Motor neuron (in vitro differentiated cells): ENCODE measurements around the gene ZNF439. TPM values are rescaled to one million over a fixed set of nuclear protein-coding genes. Genes with fewer than 3 reads are reported as not detected.
"Not testable (repeated sequence)": the region's sequence is repeated elsewhere in the genome, so short reads cannot be mapped to it uniquely, and the experiment has no call there.

Experiments used
- ATAC-seq, 8 experiments: fragments of 200-7000 bp; cut with Tn5 transposase; replicated peaks in 6 of 8; 2 replicates each; pipeline ENCODE4 v1.8.0; 2021; ENCODE audit warnings: mild to moderate bottlenecking in 8 of 8, moderate library complexity in 8 of 8
- H3K27ac ChIP-seq, 2 donors: fragments of 250-450 bp; sonication (Bioruptor Pico); 2 replicates each; pipeline ENCODE4 v1.9.0; 2021; ENCODE audit warnings: antibody characterized with exemption in 2 of 2, mild to moderate bottlenecking in 2 of 2, moderate library complexity in 1 of 2
- H3K4me1 ChIP-seq, 2 donors: fragments of 250-450 bp; sonication (Bioruptor Pico); replicated peaks in 1 of 2; 2 replicates each; pipeline ENCODE4 v1.6.1; 2021; ENCODE audit warnings: antibody characterized with exemption in 2 of 2, mild to moderate bottlenecking in 2 of 2, moderate library complexity in 1 of 2
- H3K4me3 ChIP-seq, 5 donors: fragments of 250-450 bp; sonication (Bioruptor Pico); 2 replicates each; pipeline ENCODE4 v1.9.0; 2021; ENCODE audit warnings: antibody characterized with exemption in 5 of 5, mild to moderate bottlenecking in 5 of 5, moderate library complexity in 4 of 5
- WGBS, 10 experiments: fragments of 450-650 bp; shearing (Covaris generic); methylation state at CpG; one replicate each; pipeline ENCODE4 v1.0.0; 2022; 5-methylcytosine and 5-hydroxymethylcytosine counted together
- in situ Hi-C, 9 experiments: fragments of 400-800 bp; cut with MboI; loops; one replicate each; pipeline ENCODE4 v1.15.0; 2021; ENCODE audit warnings: low sequenced_read_pairs in 9 of 9, low pct_unique_long_range_greater_than_20kb in 2 of 9; ENCODE audit not compliant: unreplicated experiment in 9 of 9
- total RNA-seq, 8 experiments: library from RNA; unstranded; fragments of 300-600 nt; gene quantifications; 2 replicates each; pipeline versions ENCODE4 v1.2.3 to v1.2.4, GENCODE V29; 2022

The ZNF439 gene
- total RNA-seq, 8 experiments from 2014 or later = 1.7 to 19.2 (median 11.0) TPM

- in situ Hi-C loops = no loop called here
- Histone ChIP-seq H3K27ac (no peak overlapping the region), H3K4me1 (no peaks in the 10 kb centered on the region), H3K4me3 (no peak overlapping the region)
- ATAC-seq = no peak
- 74 to 88% (median 83%) methylated on average over 1 to 10 of the region's 12 CpGs; no CpG with 5 or more reads in 6 of the 10 experiments for WGBS, 10 experiments
Measured at GRCh38 chr19:11880598-11880997, 32.1 kb downstream of the ZNF439 start.

GRCh38 chr19:11881151-11881800 is 32.8 kb downstream of the ZNF439 start:
- Histone ChIP-seq H3K4me1 (no peaks in the 10 kb centered on the region), H3K4me3 (no peak overlapping the region), H3K27ac (no peak overlapping the region)
- ATAC-seq = peak; percentile 62 to 94 (median 78)
- in situ Hi-C loops = no loop called here
- 9 to 100% (median 40%) methylated on average over 1 to 6 of the region's 10 CpGs; no CpG with 5 or more reads in 1 of the 10 experiments for WGBS, 10 experiments

GRCh38 chr19:11882606-11883005 is 34.1 kb downstream of the ZNF439 start:
- 8 to 100% (median 85%) methylated on average over 2 of the region's 2 CpGs for WGBS, 10 experiments
- no peak overlapping the region for H3K4me3 ChIP-seq
- H3K4me1 ChIP-seq = no peaks in the 10 kb centered on the region
- ATAC-seq = no peak
- in situ Hi-C loops = no loop called here
- no peak overlapping the region for H3K27ac ChIP-seq

- peak overlapping the region; percentile 22 to 86 for H3K27ac ChIP-seq
- 17 to 38% (median 33%) methylated on average over 1 to 7 of the region's 7 CpGs; no CpG with 5 or more reads in 4 of the 10 experiments for WGBS, 10 experiments
- in situ Hi-C loops = no loop called here
- H3K4me3 ChIP-seq = peak overlapping the region; percentile 53 to 83 (median 79)
- ATAC-seq = peak; percentile 10 to 45 (median 37)
- H3K4me1 ChIP-seq = peaks cover 8 to 10% of the 10 kb centered on the region in 2 donors
Measured at GRCh38 chr19:11887234-11887610, 38.7 kb downstream of the ZNF439 start.

GRCh38 chr19:11887611-11888531 is 39.3 kb downstream of the ZNF439 start, which contains the start of gene ZNF69:
Gene ZNF69 (plus strand): TSS chr19:11887782. CDS start chr19:11887924, 142 bp downstream.
- in situ Hi-C loops = no loop called here

GRCh38 chr19:11889901-11890300 is 41.4 kb downstream of the ZNF439 start:
- H3K27ac ChIP-seq, ATAC-seq, in situ Hi-C loops, H3K4me1 ChIP-seq: not testable (repeated sequence)
- H3K4me3 ChIP-seq = peak overlapping the region in 1 of 5 donors; percentile 19
- WGBS, 10 experiments = 31 to 77% (median 50%) methylated on average over 1 to 6 of the region's 6 CpGs; no CpG with 5 or more reads in 5 of the 10 experiments

More at GRCh38 chr19:11887611-11888531, 39.3 kb downstream of the ZNF439 start, which contains the start of gene ZNF69:
- Histone ChIP-seq H3K4me1 (peaks cover 8 to 10% of the 10 kb centered on the region in 2 donors), H3K27ac (peak within 1 kb of the TSS; percentile 70 to 86), H3K4me3 (peak within 1 kb of the TSS; percentile 53 to 83 (median 79))
- ATAC-seq = peak; percentile 93 to 99 (median 98)
- WGBS, 10 experiments = 0 to 10% (median 2%) methylated on average over 1 to 12 of the region's 56 CpGs; no CpG with 5 or more reads in 2 of the 10 experiments

- in situ Hi-C loops = no loop called here
- peaks cover 8 to 10% of the 10 kb centered on the region in 2 donors for H3K4me1 ChIP-seq
- no peak overlapping the region for H3K4me3 ChIP-seq
- ATAC-seq = no peak
- WGBS, 10 experiments = 58 to 100% (median 100%) methylated on average over 1 to 2 of the region's 5 CpGs
- no peak overlapping the region for H3K27ac ChIP-seq
Measured at GRCh38 chr19:11890634-11891033, 42.1 kb downstream of the ZNF439 start.

- 87 to 100% (median 98%) methylated on average over 1 to 6 of the region's 6 CpGs; no CpG with 5 or more reads in 4 of the 10 experiments for WGBS, 10 experiments
Measured at GRCh38 chr19:11894851-11895250, 46.3 kb downstream of the ZNF439 start.

GRCh38 chr19:11902228-11902627 is 53.7 kb downstream of the ZNF439 start:
- 80 to 100% (median 100%) methylated on average over 2 to 3 of the region's 3 CpGs; no CpG with 5 or more reads in 2 of the 10 experiments for WGBS, 10 experiments
- H3K27ac ChIP-seq = no peak overlapping the region
- in situ Hi-C loops = no loop called here
- H3K4me1 ChIP-seq = no peaks in the 10 kb centered on the region
- ATAC-seq = no peak
- no peak overlapping the region for H3K4me3 ChIP-seq

More at GRCh38 chr19:11894851-11895250, 46.3 kb downstream of the ZNF439 start:
- Histone ChIP-seq H3K27ac (no peak overlapping the region), H3K4me1 (peaks cover 0 to 3% of the 10 kb centered on the region in 2 donors), H3K4me3 (no peak overlapping the region)
- ATAC-seq = no peak
- in situ Hi-C loops = no loop called here

GRCh38 chr19:11905928-11906327 is 57.4 kb downstream of the ZNF439 start:
- in situ Hi-C loops = no loop called here
- Histone ChIP-seq H3K4me3 (no peak overlapping the region), H3K27ac (no peak overlapping the region), H3K4me1 (no peaks in the 10 kb centered on the region)
- 33 to 100% (median 80%) methylated on average over 1 to 3 of the region's 3 CpGs; no CpG with 5 or more reads in 1 of the 10 experiments for WGBS, 10 experiments
- no peak for ATAC-seq

GRCh38 chr19:11911937-11912336 is 63.4 kb downstream of the ZNF439 start:
- ATAC-seq, H3K4me1 ChIP-seq, in situ Hi-C loops, H3K4me3 ChIP-seq, H3K27ac ChIP-seq: not testable (repeated sequence)
- 50 to 89% (median 61%) methylated on average over 1 of the region's 1 CpG; no CpG with 5 or more reads in 6 of the 10 experiments for WGBS, 10 experiments

- H3K4me3 ChIP-seq = not testable (repeated sequence)
- WGBS, 10 experiments = 67 to 100% (median 87%) methylated on average over 1 to 2 of the region's 4 CpGs; no CpG with 5 or more reads in 2 of the 10 experiments
Measured at GRCh38 chr19:11914417-11915051, 66.0 kb downstream of the ZNF439 start.

More at GRCh38 chr19:11914417-11915051, 66.0 kb downstream of the ZNF439 start:
- H3K4me1 ChIP-seq, in situ Hi-C loops, H3K27ac ChIP-seq: not testable (repeated sequence)
- peak in 2 of 8 experiments; percentile 46 to 60 for ATAC-seq
